ENCODE measurements around the gene CEP131.

CEP131 gene

DNA sequence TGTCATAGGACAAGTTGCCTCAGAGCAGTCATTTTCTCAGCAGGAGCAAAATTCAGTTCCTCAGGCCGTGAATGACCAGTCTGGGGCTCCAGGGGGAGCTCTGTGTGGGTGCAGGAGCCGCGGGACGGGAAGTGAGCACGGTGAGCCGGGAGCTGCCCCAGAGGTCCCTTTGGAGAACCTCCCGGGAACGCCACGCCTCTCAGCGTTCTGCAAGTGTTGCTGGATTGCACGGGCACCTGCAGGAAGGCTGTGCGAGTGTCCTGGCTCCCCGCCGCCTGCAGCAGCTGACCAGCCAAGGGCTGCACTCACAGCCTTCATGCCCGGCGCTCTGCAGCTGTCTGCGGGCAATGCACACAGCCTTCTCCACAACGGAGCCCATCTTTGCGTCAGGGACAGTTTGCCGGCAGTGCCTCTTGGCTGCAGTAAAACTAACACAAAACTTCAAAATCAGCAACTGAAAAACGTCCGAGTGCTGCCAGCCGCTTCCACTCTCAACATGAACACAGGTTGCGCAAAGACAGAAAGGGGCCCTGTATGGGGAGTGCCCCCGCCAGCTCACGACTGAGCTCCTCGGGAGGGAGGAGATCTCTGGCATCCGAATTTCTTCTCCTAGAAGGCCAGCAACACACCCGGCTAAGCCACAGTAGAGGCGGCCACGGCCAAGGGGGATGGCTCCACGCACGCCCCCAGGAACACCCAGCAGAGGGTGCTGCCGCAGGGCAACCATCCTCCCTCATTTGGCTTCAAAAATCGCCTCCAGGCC is 32.4 kb upstream of the CEP131 start (continued):
- TF ChIP-seq ZEB2 (tag by site-specific recombination; IDR thresholded peaks at IDR 0.05) (no peak), GLIS2 (tag by site-specific recombination; IDR thresholded peaks at IDR 0.05) (peak; percentile 83), ZBTB20 (tag by site-specific recombination; IDR thresholded peaks at IDR 0.05) (peak; percentile 72; the same call in 1 of the 2 replicates), ZNF423 (tag by site-specific recombination; IDR thresholded peaks at IDR 0.05) (peak; percentile 67; the same call in 1 of the 2 replicates), KLF9 (tag by site-specific recombination; IDR thresholded peaks at IDR 0.05; ENCODE audit: low read depth) (peak; percentile 54; the same call in 1 of the 2 replicates), ZBTB1 (tag by site-specific recombination; IDR thresholded peaks at IDR 0.05) (no peak), ZNF335 (tag by site-specific recombination; conservative IDR thresholded peaks at IDR 0.05) (peak; percentile 21; the same call in 1 of the 2 replicates), ZNF664 (tag by site-specific recombination; IDR thresholded peaks at IDR 0.05) (no peak), ZSCAN23 (tag by site-specific recombination; IDR thresholded peaks at IDR 0.05) (no peak), TCF7L2 (IDR thresholded peaks at IDR 0.05; ENCODE audit: borderline replicate concordance, low read depth, low read length) (no peak), HOXD13 (CRISPR knock-in tag; IDR thresholded peaks at IDR 0.05; ENCODE audit: borderline replicate concordance) (no peak), ZNF558 (tag by site-specific recombination; IDR thresholded peaks at IDR 0.05) (no peak), ZNF629 (tag by site-specific recombination; IDR thresholded peaks at IDR 0.05) (0 out of 2 replicates have a peak, but pooled peaks have one; percentile 20), SP7 (tag by site-specific recombination; IDR thresholded peaks at IDR 0.05) (no peak; the same call in 1 of the 2 replicates), ZBTB8A (tag by site-specific recombination; IDR thresholded peaks at IDR 0.05) (peak; percentile 54), ZBTB17 (tag by site-specific recombination; IDR thresholded peaks at IDR 0.05) (peak; percentile 35), HOXC10 (CRISPR knock-in tag; IDR thresholded peaks at IDR 0.05) (no peak), ZNF514 (tag by site-specific recombination; IDR thresholded peaks at IDR 0.05) (no peak), ZIC2 (tag by site-specific recombination; IDR thresholded peaks at IDR 0.05) (peak; percentile 82)
- TF ChIP-seq, protein P1, sequence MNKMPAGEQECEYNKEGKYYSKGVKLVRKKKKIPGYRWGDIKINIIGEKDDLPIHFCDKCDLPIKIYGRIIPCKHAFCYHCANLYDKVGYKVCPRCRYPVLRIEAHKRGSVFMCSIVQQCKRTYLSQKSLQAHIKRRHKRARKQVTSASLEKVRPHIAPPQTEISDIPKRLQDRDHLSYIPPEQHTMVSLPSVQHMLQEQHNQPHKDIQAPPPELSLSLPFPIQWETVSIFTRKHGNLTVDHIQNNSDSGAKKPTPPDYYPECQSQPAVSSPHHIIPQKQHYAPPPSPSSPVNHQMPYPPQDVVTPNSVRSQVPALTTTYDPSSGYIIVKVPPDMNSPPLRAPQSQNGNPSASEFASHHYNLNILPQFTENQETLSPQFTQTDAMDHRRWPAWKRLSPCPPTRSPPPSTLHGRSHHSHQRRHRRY (tag by site-specific recombination; IDR thresholded peaks at IDR 0.05) = no peak
- TF ChIP-seq, protein P2, sequence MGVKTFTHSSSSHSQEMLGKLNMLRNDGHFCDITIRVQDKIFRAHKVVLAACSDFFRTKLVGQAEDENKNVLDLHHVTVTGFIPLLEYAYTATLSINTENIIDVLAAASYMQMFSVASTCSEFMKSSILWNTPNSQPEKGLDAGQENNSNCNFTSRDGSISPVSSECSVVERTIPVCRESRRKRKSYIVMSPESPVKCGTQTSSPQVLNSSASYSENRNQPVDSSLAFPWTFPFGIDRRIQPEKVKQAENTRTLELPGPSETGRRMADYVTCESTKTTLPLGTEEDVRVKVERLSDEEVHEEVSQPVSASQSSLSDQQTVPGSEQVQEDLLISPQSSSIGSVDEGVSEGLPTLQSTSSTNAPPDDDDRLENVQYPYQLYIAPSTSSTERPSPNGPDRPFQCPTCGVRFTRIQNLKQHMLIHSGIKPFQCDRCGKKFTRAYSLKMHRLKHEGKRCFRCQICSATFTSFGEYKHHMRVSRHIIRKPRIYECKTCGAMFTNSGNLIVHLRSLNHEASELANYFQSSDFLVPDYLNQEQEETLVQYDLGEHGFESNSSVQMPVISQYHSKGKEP (tag by site-specific recombination; IDR thresholded peaks at IDR 0.05) = no peak
- TF ChIP-seq, protein P3, sequence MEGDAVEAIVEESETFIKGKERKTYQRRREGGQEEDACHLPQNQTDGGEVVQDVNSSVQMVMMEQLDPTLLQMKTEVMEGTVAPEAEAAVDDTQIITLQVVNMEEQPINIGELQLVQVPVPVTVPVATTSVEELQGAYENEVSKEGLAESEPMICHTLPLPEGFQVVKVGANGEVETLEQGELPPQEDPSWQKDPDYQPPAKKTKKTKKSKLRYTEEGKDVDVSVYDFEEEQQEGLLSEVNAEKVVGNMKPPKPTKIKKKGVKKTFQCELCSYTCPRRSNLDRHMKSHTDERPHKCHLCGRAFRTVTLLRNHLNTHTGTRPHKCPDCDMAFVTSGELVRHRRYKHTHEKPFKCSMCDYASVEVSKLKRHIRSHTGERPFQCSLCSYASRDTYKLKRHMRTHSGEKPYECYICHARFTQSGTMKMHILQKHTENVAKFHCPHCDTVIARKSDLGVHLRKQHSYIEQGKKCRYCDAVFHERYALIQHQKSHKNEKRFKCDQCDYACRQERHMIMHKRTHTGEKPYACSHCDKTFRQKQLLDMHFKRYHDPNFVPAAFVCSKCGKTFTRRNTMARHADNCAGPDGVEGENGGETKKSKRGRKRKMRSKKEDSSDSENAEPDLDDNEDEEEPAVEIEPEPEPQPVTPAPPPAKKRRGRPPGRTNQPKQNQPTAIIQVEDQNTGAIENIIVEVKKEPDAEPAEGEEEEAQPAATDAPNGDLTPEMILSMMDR (tag by site-specific recombination; IDR thresholded peaks at IDR 0.05) = peak; percentile 66
- TF ChIP-seq, protein P4, sequence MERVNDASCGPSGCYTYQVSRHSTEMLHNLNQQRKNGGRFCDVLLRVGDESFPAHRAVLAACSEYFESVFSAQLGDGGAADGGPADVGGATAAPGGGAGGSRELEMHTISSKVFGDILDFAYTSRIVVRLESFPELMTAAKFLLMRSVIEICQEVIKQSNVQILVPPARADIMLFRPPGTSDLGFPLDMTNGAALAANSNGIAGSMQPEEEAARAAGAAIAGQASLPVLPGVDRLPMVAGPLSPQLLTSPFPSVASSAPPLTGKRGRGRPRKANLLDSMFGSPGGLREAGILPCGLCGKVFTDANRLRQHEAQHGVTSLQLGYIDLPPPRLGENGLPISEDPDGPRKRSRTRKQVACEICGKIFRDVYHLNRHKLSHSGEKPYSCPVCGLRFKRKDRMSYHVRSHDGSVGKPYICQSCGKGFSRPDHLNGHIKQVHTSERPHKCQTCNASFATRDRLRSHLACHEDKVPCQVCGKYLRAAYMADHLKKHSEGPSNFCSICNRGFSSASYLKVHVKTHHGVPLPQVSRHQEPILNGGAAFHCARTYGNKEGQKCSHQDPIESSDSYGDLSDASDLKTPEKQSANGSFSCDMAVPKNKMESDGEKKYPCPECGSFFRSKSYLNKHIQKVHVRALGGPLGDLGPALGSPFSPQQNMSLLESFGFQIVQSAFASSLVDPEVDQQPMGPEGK (tag by site-specific recombination; IDR thresholded peaks at IDR 0.05) = 0 out of 2 replicates have a peak, but pooled peaks have one; percentile 33
- TF ChIP-seq, protein P5, sequence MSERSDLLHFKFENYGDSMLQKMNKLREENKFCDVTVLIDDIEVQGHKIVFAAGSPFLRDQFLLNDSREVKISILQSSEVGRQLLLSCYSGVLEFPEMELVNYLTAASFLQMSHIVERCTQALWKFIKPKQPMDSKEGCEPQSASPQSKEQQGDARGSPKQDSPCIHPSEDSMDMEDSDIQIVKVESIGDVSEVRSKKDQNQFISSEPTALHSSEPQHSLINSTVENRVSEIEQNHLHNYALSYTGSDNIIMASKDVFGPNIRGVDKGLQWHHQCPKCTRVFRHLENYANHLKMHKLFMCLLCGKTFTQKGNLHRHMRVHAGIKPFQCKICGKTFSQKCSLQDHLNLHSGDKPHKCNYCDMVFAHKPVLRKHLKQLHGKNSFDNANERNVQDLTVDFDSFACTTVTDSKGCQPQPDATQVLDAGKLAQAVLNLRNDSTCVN (tag by site-specific recombination; optimal IDR thresholded peaks at IDR 0.05) = peak; percentile 45
